Ascending aorta (tissue), 2 donors: ENCODE data around the gene VPS36. TPM values are rescaled to one million over a fixed set of nuclear protein-coding genes. Genes with fewer than 3 reads are reported as not detected.

ENCODE experiments used
- DNase-seq, 2 donors: peaks; one replicate each; pipeline ENCODE4 v3.0.0-alpha.2; 2019; ENCODE audit warnings: low spot score in 2 of 2
- H3K27ac ChIP-seq, 2 donors: fragments of 200-600 bp; sonication (generic); one replicate each; pipeline ENCODE4 v1.5.1; 2016 to 2017; ENCODE audit warnings: mild to moderate bottlenecking in 1 of 2
- H3K27me3 ChIP-seq: fragments of 200-600 bp; sonication (generic); one replicate; pipeline ENCODE4 v1.5.1; 2017
- H3K36me3 ChIP-seq, 2 donors: fragments of 200-600 bp; sonication (generic); one replicate each; pipeline ENCODE4 v1.5.1; 2016
- H3K4me1 ChIP-seq, 2 donors: fragments of 200-600 bp; sonication (generic); one replicate each; pipeline ENCODE4 v1.5.1; 2016 to 2017; ENCODE audit warnings: mild to moderate bottlenecking in 1 of 2
- H3K4me3 ChIP-seq, 2 donors: fragments of 200-600 bp; sonication (generic); one replicate each; pipeline ENCODE4 v1.5.1; 2016 to 2017; ENCODE audit warnings: mild to moderate bottlenecking in 1 of 2
- H3K9me3 ChIP-seq, 2 donors: fragments of 200-600 bp; sonication (generic); one replicate each; pipeline ENCODE4 v1.5.1; 2016
- intact Hi-C: fragments of 100-400 bp; cut with DNase I; formaldehyde crosslinking; loops from one replicate; pipeline ENCODE4 v1.15.1; 2023
- total RNA-seq: library from RNA; depleted of rRNA; stranded (reverse); fragments of >200 nt; gene quantifications from one replicate; pipeline ENCODE4 v1.1.0, GENCODE V29; 2016
- TF ChIP-seq, protein P1 (sequence below), 3 experiments: fragments of 200-600 bp in 2 of 3; fragments of 450-650 bp in 1 of 3; sonication (generic) in 2 of 3; IDR thresholded peaks; one replicate each; pipeline ENCODE4 v1.5.1; 2016 to 2019; ENCODE audit warnings: antibody characterized with exemption in 3 of 3, mild to moderate bottlenecking in 1 of 3, moderate library complexity in 1 of 3

The VPS36 gene
- total RNA-seq, 1 donor from 2014 or later = 69.3 TPM

DNA sequence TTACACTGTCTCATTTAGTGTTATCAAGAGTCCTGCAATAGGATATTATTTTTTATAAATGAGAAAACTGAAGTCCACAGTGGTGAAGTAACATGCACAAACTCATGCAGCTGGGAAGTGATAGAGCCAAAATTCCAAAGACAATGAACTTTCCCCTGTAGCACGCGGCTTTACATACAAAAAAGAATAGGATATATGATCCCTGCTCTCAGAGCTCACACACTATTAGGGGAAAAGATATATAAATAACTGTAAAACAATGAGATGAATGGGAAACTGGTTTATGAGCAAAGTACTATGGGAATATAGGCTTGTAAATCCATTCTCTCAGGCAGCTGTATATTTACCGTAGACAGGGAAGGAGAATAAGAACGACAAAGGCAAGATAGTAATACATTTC is 84.1 kb downstream of the VPS36 start:
- Histone ChIP-seq H3K27ac (no peak overlapping the region), H3K9me3 (no peaks in the 10 kb centered on the region), H3K36me3 (no peaks in the 10 kb centered on the region), H3K27me3 (no peaks in the 10 kb centered on the region), H3K4me3 (no peak overlapping the region), H3K4me1 (no peaks in the 10 kb centered on the region)
- TF ChIP-seq, protein P1, sequence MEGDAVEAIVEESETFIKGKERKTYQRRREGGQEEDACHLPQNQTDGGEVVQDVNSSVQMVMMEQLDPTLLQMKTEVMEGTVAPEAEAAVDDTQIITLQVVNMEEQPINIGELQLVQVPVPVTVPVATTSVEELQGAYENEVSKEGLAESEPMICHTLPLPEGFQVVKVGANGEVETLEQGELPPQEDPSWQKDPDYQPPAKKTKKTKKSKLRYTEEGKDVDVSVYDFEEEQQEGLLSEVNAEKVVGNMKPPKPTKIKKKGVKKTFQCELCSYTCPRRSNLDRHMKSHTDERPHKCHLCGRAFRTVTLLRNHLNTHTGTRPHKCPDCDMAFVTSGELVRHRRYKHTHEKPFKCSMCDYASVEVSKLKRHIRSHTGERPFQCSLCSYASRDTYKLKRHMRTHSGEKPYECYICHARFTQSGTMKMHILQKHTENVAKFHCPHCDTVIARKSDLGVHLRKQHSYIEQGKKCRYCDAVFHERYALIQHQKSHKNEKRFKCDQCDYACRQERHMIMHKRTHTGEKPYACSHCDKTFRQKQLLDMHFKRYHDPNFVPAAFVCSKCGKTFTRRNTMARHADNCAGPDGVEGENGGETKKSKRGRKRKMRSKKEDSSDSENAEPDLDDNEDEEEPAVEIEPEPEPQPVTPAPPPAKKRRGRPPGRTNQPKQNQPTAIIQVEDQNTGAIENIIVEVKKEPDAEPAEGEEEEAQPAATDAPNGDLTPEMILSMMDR (IDR thresholded peaks at IDR 0.05) = no peak
- intact Hi-C loops = no loop called here
- no peak for DNase-seq

Other genes starting within 250 kb of the VPS36 start
- 27.4 TPM for gene THSD1, start 44.5 kb downstream of the VPS36 start, total RNA-seq
- 1.2 TPM for gene CKAP2, start 4.8 kb upstream of the VPS36 start, total RNA-seq
- 0.32 TPM for gene HNRNPA1L2, start 191.8 kb upstream of the VPS36 start, total RNA-seq
- gene SUGT1, start 202.2 kb upstream of the VPS36 start, total RNA-seq = 8.8 TPM